HFF-Myc (cell line): ENCODE measurements around the gene CXXC1.

Experiments used
- DNase-seq: peaks from one replicate; pipeline ENCODE4 v3.0.0-alpha.2; 2011; ENCODE audit warnings: low read depth; ENCODE audit errors: extremely low read depth
- H3K4me3 ChIP-seq: replicated peaks from 2 replicates; pipeline ENCODE4 v1.5.1; 2011; ENCODE audit warnings: low read depth, mild to moderate bottlenecking, control low read depth, low read length
- CTCF ChIP-seq: IDR thresholded peaks from 2 replicates; pipeline ENCODE4 v1.5.1; 2012; ENCODE audit warnings: mild to moderate bottlenecking, low read depth, low read length, control low read depth; ENCODE audit errors: missing control alignments

The CXXC1 gene

DNA sequence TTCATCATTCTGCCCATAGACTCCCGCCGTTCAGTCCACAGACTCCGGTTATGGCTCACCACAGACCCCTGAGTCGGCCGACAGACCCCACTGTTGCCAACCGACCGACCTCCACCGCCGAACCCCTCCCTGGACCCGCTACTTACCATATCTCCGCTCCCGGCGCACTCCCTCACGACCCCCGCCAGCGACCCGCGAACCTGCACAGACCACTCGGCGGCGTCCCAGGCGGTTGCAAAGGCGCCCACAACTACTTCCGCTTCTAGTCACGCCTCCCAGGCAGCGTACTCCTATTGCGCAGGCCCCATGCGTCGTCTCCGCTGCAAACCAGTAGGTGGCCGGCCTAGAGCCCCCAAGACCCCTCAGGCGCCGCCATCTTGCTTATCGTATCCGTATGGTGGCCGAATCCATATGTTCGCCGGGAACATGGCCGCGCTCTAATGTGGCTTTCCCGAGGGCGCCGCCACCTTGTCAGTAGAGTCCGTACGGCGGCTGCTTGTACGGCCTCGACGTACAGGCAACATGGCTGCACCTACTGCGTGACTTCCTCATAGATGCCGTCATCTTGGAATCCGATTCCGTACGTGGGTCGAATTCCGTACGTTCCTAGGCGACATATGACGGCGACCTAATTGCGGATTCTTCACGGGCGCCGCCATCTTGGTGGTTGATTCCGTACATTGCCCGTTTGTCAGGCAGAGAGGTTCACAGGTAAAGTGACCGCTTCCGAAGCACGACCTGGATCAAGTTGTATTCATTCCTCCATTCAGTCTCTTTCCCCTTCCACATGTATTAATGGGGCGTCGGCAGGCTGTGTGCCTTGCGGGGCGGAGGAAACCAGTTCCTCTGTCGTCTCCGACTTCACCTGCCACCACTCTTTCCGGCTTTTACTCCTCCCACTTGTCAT, at the start of gene CXXC1:
Gene CXXC1, minus strand, starts transcription at position 252 of the 907 bp plus-strand sequence. Its CDS starts 103 bp downstream, at position 149.
- DNase-seq = peak; percentile 98
- peak within 1 kb of the TSS; percentile 94 for H3K4me3 ChIP-seq
- peak; percentile 42 for TF ChIP-seq CTCF

- no peak overlapping the region for H3K4me3 ChIP-seq
- DNase-seq = no peak
- TF ChIP-seq CTCF = no peak
These were observed 47.2 kb upstream of the CXXC1 start for GRCh38 chr18:50334546-50335152.

DNA sequence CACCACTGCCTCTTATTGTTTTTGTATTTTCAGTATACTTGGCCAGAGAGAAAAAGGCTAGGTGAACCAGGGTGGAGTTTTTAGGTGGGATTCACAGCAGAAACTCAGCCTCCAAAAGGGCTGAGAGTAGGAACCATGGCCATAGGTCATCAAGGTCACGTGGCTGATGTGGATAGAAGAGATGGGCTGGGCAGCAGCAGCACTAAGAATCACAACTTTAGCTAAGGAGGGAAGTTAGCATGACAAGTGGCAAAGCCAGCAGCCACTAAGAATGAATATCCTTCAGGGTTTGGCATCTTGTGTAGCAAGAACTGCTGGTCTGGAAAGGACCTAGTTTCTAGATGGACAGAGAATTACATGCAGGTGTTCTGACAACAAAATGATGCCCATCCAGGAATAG, 44.2 kb upstream of the CXXC1 start:
- no peak overlapping the region for H3K4me3 ChIP-seq
- TF ChIP-seq CTCF = no peak
- no peak for DNase-seq

DNA sequence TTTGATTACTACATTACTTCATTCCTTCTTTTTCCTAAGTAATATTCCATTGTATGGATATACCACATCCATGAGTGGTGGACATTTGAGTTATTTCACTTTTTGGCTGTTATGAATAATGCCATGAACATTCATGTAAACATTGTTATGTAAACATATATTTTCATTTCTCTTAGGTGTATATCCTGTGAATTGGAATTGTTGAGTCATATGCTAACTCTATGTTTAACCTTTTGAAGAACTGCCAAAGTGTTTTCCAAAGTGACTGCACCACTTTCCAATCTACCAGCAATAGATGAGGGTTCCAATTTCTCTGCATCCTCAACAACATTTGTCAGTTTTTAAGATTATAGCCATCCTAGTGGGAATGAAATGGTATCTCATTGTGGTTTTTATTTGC, 42.7 kb upstream of the CXXC1 start:
- H3K4me3 ChIP-seq = no peak overlapping the region
- DNase-seq = no peak
- no peak for TF ChIP-seq CTCF

- DNase-seq = no peak
- H3K4me3 ChIP-seq = no peak overlapping the region
- no peak for TF ChIP-seq CTCF
These were observed 40.5 kb upstream of the CXXC1 start for GRCh38 chr18:50327983-50328382.

GRCh38 chr18:50320719-50321118, 33.2 kb upstream of the CXXC1 start:
- H3K4me3 ChIP-seq = no peak overlapping the region
- DNase-seq = no peak
- no peak for TF ChIP-seq CTCF
